Esophagus muscularis mucosa (tissue), 4 donors: ENCODE results near the gene TMC7.

Source experiments
- CTCF ChIP-seq, 3 experiments: fragments of 200-600 bp in 2 of 3; fragments of 450-650 bp in 1 of 3; sonication (generic) in 2 of 3; IDR thresholded peaks; one replicate each; pipeline ENCODE4 v1.5.1; 2017 to 2019; ENCODE audit warnings: antibody characterized with exemption in 3 of 3, mild to moderate bottlenecking in 2 of 3, moderate library complexity in 1 of 3
- EP300 ChIP-seq: sonication (generic); formaldehyde crosslinking; IDR thresholded peaks from one replicate; pipeline ENCODE4 v1.6.1; 2017; ENCODE audit warnings: antibody characterized with exemption
- POLR2A ChIP-seq: fragments of 450-650 bp; IDR thresholded peaks from one replicate; pipeline ENCODE4 v1.6.1; 2017; ENCODE audit warnings: antibody characterized with exemption, moderate library complexity, mild to moderate bottlenecking, low read depth
- POLR2AphosphoS5 ChIP-seq, 2 donors: sonication (generic); formaldehyde crosslinking; IDR thresholded peaks; one replicate each; pipeline ENCODE4 v1.6.1; 2017; ENCODE audit warnings: antibody characterized with exemption in 2 of 2

DNA sequence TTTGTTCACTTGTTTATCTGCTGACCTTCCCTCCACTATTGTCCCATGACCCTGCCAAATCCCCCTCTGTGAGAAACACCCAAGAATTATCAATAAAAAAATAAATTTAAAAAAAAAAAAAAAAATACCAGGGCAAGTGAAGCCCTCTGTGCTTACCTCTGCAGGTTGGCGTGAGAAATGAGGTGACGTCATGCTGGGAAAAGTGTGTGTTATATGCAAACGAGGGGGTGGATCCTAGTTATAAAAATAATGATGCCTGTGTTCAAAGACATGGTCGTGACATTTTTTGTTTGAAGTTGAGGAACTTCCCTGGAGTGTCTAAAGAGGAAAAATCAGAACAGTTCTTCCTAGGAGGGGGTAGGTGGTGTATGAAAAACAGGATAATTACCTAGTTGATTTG is 20.2 kb downstream of the TMC7 start:
- TF ChIP-seq CTCF (IDR thresholded peaks at IDR 0.05) (no peak), POLR2A (no peak), POLR2AphosphoS5 (IDR thresholded peaks at IDR 0.05) (no peak), EP300 (no peak)
